RWPE2 (cell line): ENCODE data around the gene HOXA4.

ENCODE experiments used
- ATAC-seq: fragments of 200-7000 bp; cut with Tn5 transposase; 3 replicates; pipeline ENCODE4 v1.9.1; 2021; ENCODE audit warnings: low read depth
- DNase-seq: peaks from one replicate; pipeline ENCODE4 v3.0.0-alpha.2; 2020; ENCODE audit warnings: low spot score
- H3K27ac ChIP-seq: fragments of 450-650 bp; 2 replicates; pipeline ENCODE4 v1.5.1; 2017; ENCODE audit warnings: mild to moderate bottlenecking; ENCODE audit not compliant: poor library complexity, severe bottlenecking
- H3K27me3 ChIP-seq: fragments of 250-450 bp; sonication (Bioruptor Pico); 2 replicates; pipeline ENCODE4 v1.5.1; 2021; ENCODE audit warnings: mild to moderate bottlenecking, moderate library complexity; ENCODE audit not compliant: insufficient read depth, poor library complexity, severe bottlenecking
- H3K36me3 ChIP-seq: fragments of 250-450 bp; sonication (Bioruptor Pico); 2 replicates; pipeline ENCODE4 v1.5.1; 2020; ENCODE audit warnings: low read depth, mild to moderate bottlenecking, moderate library complexity
- H3K4me1 ChIP-seq: fragments of 250-450 bp; sonication (Bioruptor Pico); 2 replicates; pipeline ENCODE4 v1.5.1; 2021; ENCODE audit warnings: mild to moderate bottlenecking, moderate library complexity; ENCODE audit not compliant: insufficient read depth, poor library complexity, severe bottlenecking
- H3K4me3 ChIP-seq: fragments of 250-450 bp; sonication (Bioruptor Pico); 2 replicates; pipeline ENCODE4 v1.5.1; 2021; ENCODE audit warnings: mild to moderate bottlenecking, moderate library complexity; ENCODE audit not compliant: severe bottlenecking
- H3K9me3 ChIP-seq: fragments of 250-450 bp; sonication (Bioruptor Pico); 2 replicates; pipeline ENCODE4 v1.5.1; 2021; ENCODE audit warnings: mild to moderate bottlenecking, moderate library complexity; ENCODE audit not compliant: severe bottlenecking
- TF ChIP-seq, protein P1 (sequence below): fragments of 450-650 bp; IDR thresholded peaks from one replicate; pipeline ENCODE4 v1.5.1; 2017; ENCODE audit warnings: mild to moderate bottlenecking, moderate library complexity; ENCODE audit not compliant: poor library complexity, severe bottlenecking

The HOXA4 gene

DNA sequence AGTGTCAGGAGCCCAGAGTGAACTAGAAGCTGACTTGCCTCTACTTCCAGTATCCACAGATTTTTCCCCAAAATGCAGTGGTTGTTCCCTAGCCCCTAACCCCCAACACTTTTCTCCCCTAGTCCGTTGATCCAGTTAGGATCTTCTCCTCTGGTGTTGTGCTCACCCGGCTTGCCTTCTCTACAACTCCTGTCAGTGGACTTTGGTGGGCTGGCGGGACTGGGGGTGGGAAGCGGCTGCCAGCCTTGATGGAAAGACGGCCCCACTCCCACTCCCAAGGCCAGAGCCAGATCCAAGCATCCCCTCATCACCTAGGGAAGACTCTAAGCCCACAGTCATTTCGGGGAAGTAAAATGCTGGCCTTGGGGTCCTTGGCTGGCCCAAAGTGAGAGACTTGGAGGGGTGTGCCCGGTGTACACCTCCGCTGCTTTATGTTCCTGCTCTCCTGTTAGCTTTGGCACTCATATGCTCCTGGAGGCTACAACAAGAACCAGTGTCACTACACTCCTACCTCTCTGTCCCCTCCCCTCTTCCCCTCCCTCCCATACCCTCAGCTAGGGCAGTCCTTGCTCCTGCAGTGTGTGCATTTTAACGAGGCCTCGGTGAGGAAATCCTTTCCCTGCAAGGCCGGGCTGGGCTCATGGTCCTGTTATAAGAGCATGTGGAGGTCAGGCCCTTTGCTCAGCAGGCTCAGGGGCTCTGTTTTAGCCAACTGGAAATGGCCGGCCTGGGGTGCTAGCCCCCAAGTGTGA lies 44.5 kb upstream of the HOXA4 start:
- ATAC-seq, result peak; percentile 10
- Histone ChIP-seq H3K4me1 (peaks cover 20% of the 10 kb centered on the region), H3K27ac (peak overlapping the region; percentile 93), H3K9me3 (no peaks in the 10 kb centered on the region), H3K27me3 (no peaks in the 10 kb centered on the region), H3K36me3 (peaks cover 6% of the 10 kb centered on the region; the same call in 1 of the 2 replicates), H3K4me3 (peak overlapping the region; percentile 54)
- peak; percentile 50 for DNase-seq
- TF ChIP-seq, protein P1, sequence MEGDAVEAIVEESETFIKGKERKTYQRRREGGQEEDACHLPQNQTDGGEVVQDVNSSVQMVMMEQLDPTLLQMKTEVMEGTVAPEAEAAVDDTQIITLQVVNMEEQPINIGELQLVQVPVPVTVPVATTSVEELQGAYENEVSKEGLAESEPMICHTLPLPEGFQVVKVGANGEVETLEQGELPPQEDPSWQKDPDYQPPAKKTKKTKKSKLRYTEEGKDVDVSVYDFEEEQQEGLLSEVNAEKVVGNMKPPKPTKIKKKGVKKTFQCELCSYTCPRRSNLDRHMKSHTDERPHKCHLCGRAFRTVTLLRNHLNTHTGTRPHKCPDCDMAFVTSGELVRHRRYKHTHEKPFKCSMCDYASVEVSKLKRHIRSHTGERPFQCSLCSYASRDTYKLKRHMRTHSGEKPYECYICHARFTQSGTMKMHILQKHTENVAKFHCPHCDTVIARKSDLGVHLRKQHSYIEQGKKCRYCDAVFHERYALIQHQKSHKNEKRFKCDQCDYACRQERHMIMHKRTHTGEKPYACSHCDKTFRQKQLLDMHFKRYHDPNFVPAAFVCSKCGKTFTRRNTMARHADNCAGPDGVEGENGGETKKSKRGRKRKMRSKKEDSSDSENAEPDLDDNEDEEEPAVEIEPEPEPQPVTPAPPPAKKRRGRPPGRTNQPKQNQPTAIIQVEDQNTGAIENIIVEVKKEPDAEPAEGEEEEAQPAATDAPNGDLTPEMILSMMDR, result no peak

DNA sequence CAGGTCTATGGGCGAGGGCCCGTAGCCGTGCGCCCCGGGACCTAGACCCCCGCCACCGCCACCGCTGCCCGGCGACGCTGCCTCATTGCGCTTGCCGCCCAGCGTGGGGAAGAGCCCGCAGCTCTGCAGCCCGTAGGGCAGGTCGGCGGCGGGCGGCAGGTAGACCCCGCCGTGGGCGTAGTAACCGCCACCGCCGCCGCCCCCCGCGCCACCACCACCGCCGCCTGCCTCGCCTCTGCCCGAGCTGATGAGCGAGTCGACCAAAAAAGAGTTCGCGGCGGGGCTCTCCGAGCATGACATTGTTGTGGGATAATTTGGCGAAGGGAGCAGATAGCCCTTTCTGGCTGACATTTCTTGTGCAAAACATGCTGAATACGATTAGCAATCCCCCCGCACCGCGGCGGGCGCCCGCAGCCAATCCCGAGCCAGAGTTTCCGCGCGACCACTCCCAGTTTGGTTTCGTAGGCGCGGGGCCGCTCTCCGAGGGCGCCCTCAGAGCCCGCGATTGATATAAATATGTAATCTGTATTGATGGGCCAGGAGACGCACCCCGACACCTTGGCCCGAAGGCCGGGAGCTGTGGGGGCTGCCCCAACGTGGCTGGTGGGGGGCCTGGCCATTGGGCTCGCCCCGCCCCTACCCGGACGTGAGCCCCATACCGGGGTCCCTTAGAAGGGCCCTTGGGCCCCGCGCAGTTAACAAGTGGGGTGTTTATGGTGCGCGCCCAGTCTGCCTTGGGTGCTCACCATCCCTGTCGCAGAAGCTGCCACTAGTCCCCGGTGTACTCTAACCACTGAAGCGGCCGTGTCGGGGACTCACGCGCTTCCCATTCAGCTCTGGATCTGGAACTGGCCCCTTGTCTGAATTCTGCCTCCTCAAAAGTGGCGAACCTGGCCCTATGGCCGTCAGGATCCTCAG lies 43.7 kb upstream of the HOXA4 start, which contains the start of gene HOXA10:
TSS of gene HOXA10 (minus strand) at position 365 of the 918 bp plus-strand sequence. CDS start at position 351, 14 bp downstream.
- peak; percentile 76 for DNase-seq
- Histone ChIP-seq H3K36me3 (peaks cover 6% of the 10 kb centered on the region; the same call in 1 of the 2 replicates), H3K9me3 (no peaks in the 10 kb centered on the region), H3K27me3 (no peaks in the 10 kb centered on the region), H3K27ac (peak within 1 kb of the TSS; percentile 93), H3K4me3 (peak within 1 kb of the TSS; percentile 54), H3K4me1 (peaks cover 20% of the 10 kb centered on the region)
- ATAC-seq, result 0 out of 3 replicates have a peak, but pooled peaks have one; percentile 2
- TF ChIP-seq, protein P1, result no peak

DNA sequence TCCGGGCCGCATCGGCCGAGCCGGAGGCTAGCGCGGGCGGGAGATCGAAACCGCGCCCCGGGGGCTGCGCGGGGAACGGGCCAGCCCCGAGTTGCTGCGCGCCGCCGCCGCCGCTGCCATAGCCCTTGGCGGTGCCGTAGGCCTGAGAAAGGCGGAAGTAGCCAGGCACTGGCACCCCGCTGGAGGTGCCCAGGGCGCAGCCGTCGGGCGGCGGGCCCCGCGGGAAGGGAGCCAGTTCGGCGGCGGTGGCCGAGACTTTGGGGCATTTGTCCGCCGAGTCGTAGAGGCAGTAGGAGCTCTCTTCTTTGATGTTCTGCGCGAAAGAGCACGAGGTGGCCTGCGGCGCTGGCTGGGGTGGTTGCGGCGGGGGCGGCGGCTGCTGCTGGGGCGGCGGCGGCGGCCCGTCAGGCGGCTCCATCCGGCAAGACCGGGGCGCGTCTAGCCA lies 43.0 kb upstream of the HOXA4 start:
- peak; percentile 52 for DNase-seq
- TF ChIP-seq, protein P1, result no peak
- Histone ChIP-seq H3K36me3 (peaks cover 6% of the 10 kb centered on the region; the same call in 1 of the 2 replicates), H3K9me3 (no peaks in the 10 kb centered on the region), H3K4me1 (peaks cover 20% of the 10 kb centered on the region), H3K27ac (peak overlapping the region; percentile 93), H3K4me3 (peak overlapping the region; percentile 54), H3K27me3 (no peaks in the 10 kb centered on the region)
- ATAC-seq, result no peak

DNA sequence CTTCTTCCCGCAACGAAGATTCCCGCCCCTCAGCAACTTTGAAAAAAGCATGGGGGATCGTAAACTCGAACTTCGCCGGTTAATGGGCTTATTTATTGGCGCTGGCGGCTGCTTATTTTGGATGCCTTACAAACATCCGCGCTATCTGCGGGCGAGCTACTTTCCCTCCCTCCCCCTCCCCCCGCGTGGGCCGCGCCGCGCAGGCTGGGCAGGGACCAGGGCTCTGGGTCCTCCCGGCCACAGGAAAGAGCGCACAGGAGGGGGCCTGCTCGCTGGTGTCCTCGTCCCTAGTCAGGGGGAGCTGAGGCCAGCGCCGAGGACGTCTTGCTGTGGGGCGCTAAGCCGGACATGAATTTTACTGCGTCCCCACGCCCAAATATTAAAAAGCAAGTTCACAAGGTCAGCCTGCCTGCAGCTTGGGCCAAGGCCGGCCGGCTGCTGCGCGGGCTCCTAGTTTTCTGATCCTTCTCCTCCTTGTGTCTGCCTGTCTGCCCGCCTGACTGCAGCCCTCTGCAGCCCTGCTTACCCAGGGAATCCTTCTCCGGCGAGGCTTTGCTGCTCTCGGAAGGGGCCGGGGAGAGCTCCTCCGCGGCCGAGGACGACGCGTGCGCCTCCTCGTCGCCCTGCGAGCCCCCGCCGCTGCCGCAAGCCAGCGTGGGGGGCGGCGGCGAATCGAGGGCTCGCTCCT lies 42.4 kb upstream of the HOXA4 start:
- peaks cover 6% of the 10 kb centered on the region; the same call in 1 of the 2 replicates for H3K36me3 ChIP-seq
- ATAC-seq (no peak), DNase-seq (peak; percentile 65)
- H3K27me3 ChIP-seq, result no peaks in the 10 kb centered on the region
- H3K27ac ChIP-seq, result peak overlapping the region; percentile 93
- H3K4me1 ChIP-seq, result peaks cover 20% of the 10 kb centered on the region
- peak overlapping the region; percentile 54 for H3K4me3 ChIP-seq
- H3K9me3 ChIP-seq, result no peaks in the 10 kb centered on the region
- TF ChIP-seq, protein P1, result no peak
